Activated T-helper 1 cell treated with anti-CD3 and anti-CD28 coated beads, Interleukin-12 subunit alpha, Interleukin-12 subunit beta, Interleukin-2, Interleukin-4 antibody, amounts not matched to agents 30 ng/mL and 10 ng/mL and 1 ng/mL, durations not matched to agents 14 hours and 24 hours and 36 hours (primary cell): ENCODE results near the gene S100A7. TPM values are rescaled to one million over a fixed set of nuclear protein-coding genes. Genes with fewer than 3 reads are reported as not detected.

Experiments used
- DNase-seq: peaks from one replicate; pipeline ENCODE4 v3.0.0; 2021; ENCODE audit warnings: low spot score
- H3K27ac Mint-ChIP-seq: one replicate; pipeline ENCODE4 v1.8.0; 2021; ENCODE audit warnings: mild to moderate bottlenecking, mixed read lengths
- H3K27me3 Mint-ChIP-seq: one replicate; pipeline ENCODE4 v1.8.0; 2022; ENCODE audit warnings: mild to moderate bottlenecking, moderate library complexity, mixed read lengths; ENCODE audit not compliant: insufficient read depth
- H3K36me3 Mint-ChIP-seq: one replicate; pipeline ENCODE4 v1.8.0; 2021; ENCODE audit warnings: low read depth, mixed read lengths
- H3K4me1 Mint-ChIP-seq: one replicate; pipeline ENCODE4 v1.8.0; 2021; ENCODE audit warnings: low read depth, mixed read lengths
- H3K4me3 Mint-ChIP-seq: one replicate; pipeline ENCODE4 v1.8.0; 2021; ENCODE audit warnings: mild to moderate bottlenecking, moderate library complexity, mixed read lengths
- H3K9me3 Mint-ChIP-seq: one replicate; pipeline ENCODE4 v1.8.0; 2021; ENCODE audit warnings: mixed read lengths
- intact Hi-C: fragments of 100-400 bp; cut with micrococcal nuclease; formaldehyde crosslinking; loops from one replicate; pipeline ENCODE4 v1.15.1; 2024
- total RNA-seq: library from RNA; stranded (reverse); gene quantifications from 2 replicates; pipeline ENCODE4 v1.2.3, GENCODE V29; 2022

The S100A7 gene
- not detected in 2 replicates for total RNA-seq

- Mint-ChIP-seq H3K9me3 (no peaks in the 10 kb centered on the region), H3K27ac (no peak within 1 kb of the TSS), H3K4me1 (peaks cover 2% of the 10 kb centered on the region), H3K36me3 (no peaks in the 10 kb centered on the region), H3K27me3 (peaks cover 20% of the 10 kb centered on the region), H3K4me3 (no peak within 1 kb of the TSS)
- intact Hi-C loops = no loop called here
- no peak for DNase-seq
These were observed at the start of gene S100A7 for GRCh38 chr1:153460551-153460950. Gene S100A7 (minus strand): TSS chr1:153460651. CDS start chr1:153459013, 1,638 bp downstream.

GRCh38 chr1:153509729-153510354, 49.4 kb upstream of the S100A7 start:
- DNase-seq = peak; percentile 49
- no peaks in the 10 kb centered on the region for H3K36me3 Mint-ChIP-seq
- H3K4me1 Mint-ChIP-seq = peaks cover 19% of the 10 kb centered on the region
- no peak overlapping the region for H3K4me3 Mint-ChIP-seq
- no peaks in the 10 kb centered on the region for H3K9me3 Mint-ChIP-seq
- intact Hi-C loops = loop anchor here (1.0 to 2.0 kb wide), 2 partner anchors 161 to 476 kb away; partner anchors contain the start of genes ILF2 and RAB13
- H3K27ac Mint-ChIP-seq = no peak overlapping the region
- H3K27me3 Mint-ChIP-seq = peaks cover 2% of the 10 kb centered on the region

- peaks cover 13% of the 10 kb centered on the region for H3K4me1 Mint-ChIP-seq
- no peaks in the 10 kb centered on the region for H3K9me3 Mint-ChIP-seq
- H3K4me3 Mint-ChIP-seq = no peak overlapping the region
- DNase-seq = no peak
- no peak overlapping the region for H3K27ac Mint-ChIP-seq
- H3K27me3 Mint-ChIP-seq = no peaks in the 10 kb centered on the region
- no peaks in the 10 kb centered on the region for H3K36me3 Mint-ChIP-seq
- intact Hi-C loops = loop anchor here (1.0 kb wide), 1 partner anchor 477 kb away; the partner anchor contains the start of gene RAB13
These were observed 48.6 kb upstream of the S100A7 start for GRCh38 chr1:153509036-153509435.

- Mint-ChIP-seq H3K27me3 (peaks cover 1% of the 10 kb centered on the region), H3K4me3 (no peak overlapping the region), H3K27ac (no peak overlapping the region), H3K9me3 (no peaks in the 10 kb centered on the region), H3K36me3 (no peaks in the 10 kb centered on the region), H3K4me1 (peaks cover 9% of the 10 kb centered on the region)
- no peak for DNase-seq
- intact Hi-C loops = no loop called here
These were observed 47.6 kb upstream of the S100A7 start for GRCh38 chr1:153507926-153508583.

DNA sequence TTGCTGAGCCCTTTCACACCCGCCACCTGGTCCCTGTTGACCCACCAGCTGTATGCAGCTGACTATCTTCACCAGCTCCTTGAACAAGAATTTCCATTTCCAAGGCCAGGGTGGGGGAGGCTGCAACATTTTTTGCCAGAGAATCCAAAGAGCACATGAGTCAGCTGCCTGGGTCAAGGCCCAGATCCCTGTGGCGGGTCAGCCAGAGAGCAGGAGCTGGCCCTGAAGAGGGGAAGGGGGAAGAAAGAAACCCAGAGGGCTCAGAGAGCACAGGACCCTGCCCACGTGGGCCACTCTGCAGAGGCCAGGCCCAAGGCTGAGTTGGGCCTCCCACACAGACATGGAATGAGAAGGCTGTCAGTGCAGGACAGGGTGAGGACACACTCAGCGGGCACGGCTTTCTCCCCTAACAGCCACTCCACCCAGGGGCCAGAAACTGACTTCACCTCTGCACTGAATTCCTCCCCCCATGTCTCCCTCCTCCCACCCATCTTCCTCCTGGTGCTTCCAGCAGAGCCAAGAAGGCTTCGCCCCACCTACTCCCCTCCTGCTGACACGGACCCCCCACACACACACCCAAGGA, 46.5 kb upstream of the S100A7 start:
- Mint-ChIP-seq H3K4me3 (no peak overlapping the region), H3K27ac (no peak overlapping the region), H3K4me1 (peaks cover 9% of the 10 kb centered on the region), H3K9me3 (no peaks in the 10 kb centered on the region), H3K27me3 (peaks cover 1% of the 10 kb centered on the region), H3K36me3 (no peaks in the 10 kb centered on the region)
- no peak for DNase-seq
- intact Hi-C loops = no loop called here

- Mint-ChIP-seq H3K4me3 (no peak overlapping the region), H3K27ac (no peak overlapping the region), H3K4me1 (peaks cover 8% of the 10 kb centered on the region), H3K36me3 (no peaks in the 10 kb centered on the region), H3K9me3 (no peaks in the 10 kb centered on the region), H3K27me3 (peaks cover 1% of the 10 kb centered on the region)
- DNase-seq = no peak
- intact Hi-C loops = no loop called here
These were observed 45.9 kb upstream of the S100A7 start for GRCh38 chr1:153506386-153506785.

DNA sequence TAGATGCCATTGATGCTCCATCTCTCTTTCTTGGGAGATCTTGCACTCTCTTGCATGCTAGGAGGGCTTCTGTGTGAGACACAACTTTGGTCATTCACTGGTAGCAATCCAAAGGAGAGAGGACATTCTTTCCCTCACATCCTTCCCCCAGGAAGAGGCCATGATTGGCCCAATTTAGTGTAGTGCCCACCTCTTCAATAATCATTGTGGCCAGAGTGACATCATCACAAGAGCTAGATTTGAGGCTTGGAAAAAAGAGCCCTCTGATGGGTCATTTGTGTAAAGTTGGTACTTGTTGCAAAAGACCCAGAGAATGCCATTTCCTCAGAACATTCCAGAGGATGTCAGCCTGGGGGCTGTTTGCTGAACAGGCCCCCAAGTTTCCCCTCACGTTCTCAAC, 45.1 kb upstream of the S100A7 start:
- Mint-ChIP-seq H3K4me3 (no peak overlapping the region), H3K27ac (no peak overlapping the region), H3K36me3 (no peaks in the 10 kb centered on the region), H3K4me1 (no peaks in the 10 kb centered on the region), H3K9me3 (no peaks in the 10 kb centered on the region), H3K27me3 (peaks cover 2% of the 10 kb centered on the region)
- no peak for DNase-seq
- intact Hi-C loops = no loop called here

- Mint-ChIP-seq H3K27ac (no peak overlapping the region), H3K4me1 (no peaks in the 10 kb centered on the region), H3K36me3 (no peaks in the 10 kb centered on the region), H3K9me3 (no peaks in the 10 kb centered on the region), H3K4me3 (no peak overlapping the region), H3K27me3 (peaks cover 8% of the 10 kb centered on the region)
- no peak for DNase-seq
- intact Hi-C loops = no loop called here
These were observed 43.3 kb upstream of the S100A7 start for GRCh38 chr1:153503766-153504165.

- peaks cover 13% of the 10 kb centered on the region for H3K27me3 Mint-ChIP-seq
- H3K4me1 Mint-ChIP-seq = no peaks in the 10 kb centered on the region
- H3K9me3 Mint-ChIP-seq = no peaks in the 10 kb centered on the region
- intact Hi-C loops = no loop called here
- H3K36me3 Mint-ChIP-seq = no peaks in the 10 kb centered on the region
- DNase-seq = no peak
- no peak overlapping the region for H3K4me3 Mint-ChIP-seq
- H3K27ac Mint-ChIP-seq = no peak overlapping the region
These were observed 38.3 kb upstream of the S100A7 start for GRCh38 chr1:153498746-153499145.

GRCh38 chr1:153495536-153495935, 35.1 kb upstream of the S100A7 start:
- no peaks in the 10 kb centered on the region for H3K4me1 Mint-ChIP-seq
- H3K27me3 Mint-ChIP-seq = peaks cover 20% of the 10 kb centered on the region
- DNase-seq = no peak
- no peak overlapping the region for H3K4me3 Mint-ChIP-seq
- no peaks in the 10 kb centered on the region for H3K36me3 Mint-ChIP-seq
- no peaks in the 10 kb centered on the region for H3K9me3 Mint-ChIP-seq
- H3K27ac Mint-ChIP-seq = no peak overlapping the region
- intact Hi-C loops = loop anchor here (1.0 kb wide), 2 partner anchors 30 to 143 kb away; no protein-coding TSS in a partner anchor

- Mint-ChIP-seq H3K27me3 (peaks cover 16% of the 10 kb centered on the region), H3K36me3 (no peaks in the 10 kb centered on the region), H3K27ac (no peak overlapping the region), H3K4me3 (no peak overlapping the region), H3K4me1 (no peaks in the 10 kb centered on the region), H3K9me3 (no peaks in the 10 kb centered on the region)
- peak; percentile 59 for DNase-seq
- intact Hi-C loops = loop anchor here (1.0 kb wide), 2 partner anchors 30 to 143 kb away; no protein-coding TSS in a partner anchor
These were observed 34.6 kb upstream of the S100A7 start for GRCh38 chr1:153494976-153495535.

DNA sequence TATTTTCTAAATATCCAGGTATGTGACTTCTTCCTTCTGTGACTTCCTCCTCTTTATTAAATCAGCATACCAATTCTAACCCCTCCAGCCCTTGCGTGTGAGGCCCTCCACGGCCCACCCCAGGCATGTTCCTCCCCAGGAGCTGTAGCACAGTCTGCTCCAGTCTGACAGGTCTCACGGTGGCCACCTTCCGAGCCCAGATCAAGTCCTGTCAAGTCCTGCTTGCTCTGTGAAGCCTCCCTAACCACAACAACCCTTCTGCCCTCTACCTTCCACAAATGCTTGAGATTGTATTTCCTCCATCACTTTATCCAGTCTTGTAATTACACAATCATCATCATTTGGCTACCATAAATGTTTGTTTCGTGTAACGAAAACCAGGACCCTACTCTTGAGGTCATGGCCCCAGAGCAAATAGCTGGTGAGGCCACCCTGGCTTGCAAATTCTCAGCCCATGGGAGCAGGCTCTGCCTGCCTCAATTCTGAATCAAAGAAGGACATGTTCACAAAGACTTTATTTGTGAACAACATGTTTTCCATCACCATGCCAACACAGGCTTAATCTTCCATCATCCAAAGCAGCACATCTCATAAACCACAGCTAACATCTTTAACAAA, 33.0 kb upstream of the S100A7 start:
- no peak overlapping the region for H3K27ac Mint-ChIP-seq
- intact Hi-C loops = no loop called here

More for the DNA sequence above, 33.0 kb upstream of the S100A7 start:
- Mint-ChIP-seq H3K9me3 (no peaks in the 10 kb centered on the region), H3K4me1 (no peaks in the 10 kb centered on the region), H3K36me3 (no peaks in the 10 kb centered on the region), H3K4me3 (no peak overlapping the region), H3K27me3 (peaks cover 15% of the 10 kb centered on the region)
- DNase-seq = no peak
